Stomach (tissue), 9 donors: ENCODE data around the gene GFPT2. TPM values are rescaled to one million over a fixed set of nuclear protein-coding genes. Genes with fewer than 3 reads are reported as not detected.

ENCODE experiments used
- DNase-seq, 2 donors: peaks; one replicate each; pipeline versions ENCODE4 v3.0.0 to v3.0.0-alpha.2; 2013 to 2019
- H3K27ac ChIP-seq, 5 donors: fragments of 200-600 bp in 4 of 5; sonication (generic) in 4 of 5; one replicate each; pipeline ENCODE4 v1.5.1; 2013 to 2019; ENCODE audit warnings: mild to moderate bottlenecking in 1 of 5, moderate library complexity in 1 of 5
- H3K27me3 ChIP-seq, 3 donors: fragments of 200-600 bp; sonication (generic); one replicate each; pipeline ENCODE4 v1.5.1; 2017 to 2019; ENCODE audit warnings: mixed run types in 1 of 3
- H3K36me3 ChIP-seq, 4 donors: fragments of 200-600 bp; sonication (generic); 1 replicate in 3 of 4; 2 replicates in 1 of 4; pipeline ENCODE4 v1.5.1; 2016 to 2019
- H3K4me1 ChIP-seq, 4 donors: fragments of 200-600 bp; sonication (generic); one replicate each; pipeline ENCODE4 v1.5.1; 2016 to 2019
- H3K4me3 ChIP-seq, 4 donors: fragments of 200-600 bp; sonication (generic) in 3 of 4; one replicate each; pipeline ENCODE4 v1.5.1; 2016 to 2019; ENCODE audit warnings: mild to moderate bottlenecking in 1 of 4
- H3K9me3 ChIP-seq, 4 donors: fragments of 200-600 bp; sonication (generic); one replicate each; pipeline ENCODE4 v1.5.1; 2016 to 2019
- CTCF ChIP-seq, 7 experiments: fragments of 450-650 bp in 4 of 7; fragments of 200-600 bp in 3 of 7; sonication (generic) in 3 of 7; IDR thresholded peaks; one replicate each; pipeline ENCODE4 v1.5.1; 2016 to 2019; ENCODE audit warnings: antibody characterized with exemption in 7 of 7, control low read depth in 2 of 7, mild to moderate bottlenecking in 1 of 7
- EP300 ChIP-seq: sonication (generic); formaldehyde crosslinking; IDR thresholded peaks from one replicate; pipeline ENCODE4 v1.6.1; 2017; ENCODE audit warnings: antibody characterized with exemption
- POLR2A ChIP-seq, 4 donors: fragments of 450-650 bp; IDR thresholded peaks; one replicate each; pipeline ENCODE4 v1.6.1; 2016; ENCODE audit warnings: antibody characterized with exemption in 4 of 4, control low read depth in 2 of 4, mild to moderate bottlenecking in 1 of 4, moderate library complexity in 1 of 4
- POLR2AphosphoS5 ChIP-seq, 3 donors: sonication (generic); formaldehyde crosslinking; IDR thresholded peaks; one replicate each; pipeline ENCODE4 v1.6.1; 2016; ENCODE audit warnings: antibody characterized with exemption in 3 of 3
- WGBS, 5 donors: extraction: QIAGEN DNeasy Blood & Tissue Kit in 3 of 5; methylation state at CpG; one replicate each; pipeline versions ENCODE4 v1.1.5 to v1.1.7; 2013 to 2018; 5-methylcytosine and 5-hydroxymethylcytosine counted together
- intact Hi-C: fragments of 100-400 bp; cut with DNase I; formaldehyde crosslinking; loops from one replicate; pipeline ENCODE4 v1.15.1; 2023; ENCODE audit warnings: low total_unique reads
- polyA plus RNA-seq, 3 donors: library from polyadenylated mRNA; stranded (reverse); fragments of 200-250 nt; gene quantifications; one replicate each; pipeline ENCODE4 v1.2.3, GENCODE V29; 2013
- total RNA-seq, 5 donors: library from RNA; depleted of rRNA; stranded (reverse); fragments of >200 nt; gene quantifications; one replicate each; pipeline versions ENCODE4 v1.1.0 to v1.2.3, GENCODE V29; 2014 to 2016
- donor health status: healthy with polysubstance abuse.
- donor health status: Bipolar disorder and iron deficiency.
- donor health status: healthy.

GFPT2 gene
- total and polyA plus RNA-seq, 8 donors = 3.5 to 54.5 (median 8.3) TPM

GRCh38 chr5:180350711-180351465 lies 2.2 kb downstream of the GFPT2 start:
- no peak overlapping the region for H3K27ac ChIP-seq
- H3K27me3 ChIP-seq = peaks cover 0 to 41% (median 38%) of the 10 kb centered on the region in 3 donors
- DNase-seq = no peak
- intact Hi-C loops = no loop called here
- peak overlapping the region in 2 of 4 donors; percentile 68 to 75 for H3K4me3 ChIP-seq
- H3K4me1 ChIP-seq = peaks cover 15 to 36% (median 26%) of the 10 kb centered on the region in 4 donors
- no peak for TF ChIP-seq POLR2AphosphoS5 (IDR thresholded peaks at IDR 0.05)
- no peak for TF ChIP-seq CTCF (IDR thresholded peaks at IDR 0.05)
- no peak for TF ChIP-seq POLR2A (IDR thresholded peaks at IDR 0.05)
- TF ChIP-seq EP300 = no peak
- 70 to 77% (median 75%) methylated on average over 11 of the region's 11 CpGs for WGBS, 5 donors
- H3K9me3 ChIP-seq = no peaks in the 10 kb centered on the region
- H3K36me3 ChIP-seq = no peaks in the 10 kb centered on the region

- no peaks in the 10 kb centered on the region for H3K36me3 ChIP-seq
- no peak overlapping the region for H3K4me3 ChIP-seq
- peaks cover 15 to 36% (median 26%) of the 10 kb centered on the region in 4 donors for H3K4me1 ChIP-seq
- no peaks in the 10 kb centered on the region for H3K9me3 ChIP-seq
- 62 to 75% (median 66%) methylated on average over 6 to 7 of the region's 7 CpGs for WGBS, 5 donors
- TF ChIP-seq POLR2AphosphoS5 (IDR thresholded peaks at IDR 0.05) (no peak), EP300 (no peak), CTCF (IDR thresholded peaks at IDR 0.05) (no peak), POLR2A (IDR thresholded peaks at IDR 0.05) (no peak)
- intact Hi-C loops = no loop called here
- peaks cover 0 to 41% (median 41%) of the 10 kb centered on the region in 3 donors for H3K27me3 ChIP-seq
- no peak for DNase-seq
- H3K27ac ChIP-seq = no peak overlapping the region
Measured at GRCh38 chr5:180350296-180350695, 2.8 kb downstream of the GFPT2 start.

- H3K36me3 ChIP-seq = no peaks in the 10 kb centered on the region
- TF ChIP-seq POLR2AphosphoS5 (IDR thresholded peaks at IDR 0.05) (no peak), EP300 (no peak), CTCF (IDR thresholded peaks at IDR 0.05) (no peak), POLR2A (IDR thresholded peaks at IDR 0.05) (no peak)
- peaks cover 15 to 33% (median 26%) of the 10 kb centered on the region in 4 donors for H3K4me1 ChIP-seq
- no peak for DNase-seq
- intact Hi-C loops = no loop called here
- H3K9me3 ChIP-seq = no peaks in the 10 kb centered on the region
- no peak overlapping the region for H3K27ac ChIP-seq
- peaks cover 0 to 34% (median 33%) of the 10 kb centered on the region in 3 donors for H3K27me3 ChIP-seq
- no peak overlapping the region for H3K4me3 ChIP-seq
- 86 to 92% (median 91%) methylated on average over 7 to 8 of the region's 8 CpGs for WGBS, 5 donors
Measured at GRCh38 chr5:180349391-180349790, 3.7 kb downstream of the GFPT2 start.

GRCh38 chr5:180348336-180348735 lies 4.8 kb downstream of the GFPT2 start:
- intact Hi-C loops = no loop called here
- Histone ChIP-seq H3K4me3 (no peak overlapping the region), H3K4me1 (peaks cover 9 to 33% (median 21%) of the 10 kb centered on the region in 4 donors), H3K27me3 (peaks cover 0 to 23% (median 23%) of the 10 kb centered on the region in 3 donors), H3K27ac (no peak overlapping the region), H3K36me3 (no peaks in the 10 kb centered on the region), H3K9me3 (no peaks in the 10 kb centered on the region)
- DNase-seq = no peak
- no peak for TF ChIP-seq POLR2A (IDR thresholded peaks at IDR 0.05)
- TF ChIP-seq POLR2AphosphoS5 (IDR thresholded peaks at IDR 0.05) = no peak
- TF ChIP-seq EP300 = no peak
- TF ChIP-seq CTCF (IDR thresholded peaks at IDR 0.05) = no peak
- 86 to 94% (median 89%) methylated on average over 7 of the region's 7 CpGs for WGBS, 5 donors
